ENCODE results near the gene EXOC5. TPM values are rescaled to one million over a fixed set of nuclear protein-coding genes. Genes with fewer than 3 reads are reported as not detected.

EXOC5 gene
- total RNA-seq, 1 donor, result 18.6 TPM

DNA sequence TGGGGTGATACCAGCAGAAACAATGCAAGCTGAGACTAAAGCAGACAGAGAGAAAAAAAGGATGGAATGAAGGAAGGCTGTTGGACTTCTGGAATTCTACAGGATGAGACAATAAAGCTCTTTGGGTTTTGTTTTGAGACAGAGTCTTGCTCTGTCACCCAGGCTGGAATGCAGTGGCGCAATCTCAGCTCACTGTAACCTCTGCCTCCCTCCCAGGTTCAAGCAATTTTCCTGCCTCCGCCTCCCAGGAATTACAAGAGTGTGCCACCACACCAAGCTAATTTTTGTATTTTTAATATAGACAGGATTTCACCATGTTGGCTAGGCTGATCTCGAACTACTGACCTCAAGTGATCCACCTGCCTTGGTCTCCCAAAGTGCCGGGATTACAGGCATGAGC lies 115.4 kb downstream of the EXOC5 start:
- no peaks in the 10 kb centered on the region for H3K9me3 ChIP-seq (ENCODE audit: low read depth, low read length)
- H3K4me1 ChIP-seq (ENCODE audit: insufficient read depth, low read length), result no peaks in the 10 kb centered on the region
- H3K4me3 ChIP-seq (ENCODE audit: low read length), result no peak overlapping the region
- H3K27me3 ChIP-seq (ENCODE audit: insufficient read depth, low read length), result no peaks in the 10 kb centered on the region

Other genes starting within 250 kb of the EXOC5 start
- 41.1 TPM for gene AP5M1, start 66 bp upstream of the EXOC5 start, total RNA-seq
- gene NAA30, start 121.7 kb upstream of the EXOC5 start, total RNA-seq, result 29.6 TPM
- gene CCDC198, start 225.0 kb upstream of the EXOC5 start, total RNA-seq, result not detected